K562 (cell line): ENCODE data around the gene USHBP1. TPM values are rescaled to one million over a fixed set of nuclear protein-coding genes. Genes with fewer than 3 reads are reported as not detected.
A peak's percentile ranks its signal among the peaks of the same experiment; 100 is the strongest.

Experiments
- BRCA1 ChIP-seq, 2 experiments: fragments of 450-650 bp in 1 of 2; sonication (generic) in 1 of 2; formaldehyde crosslinking in 1 of 2; IDR thresholded peaks; 2 replicates each; pipeline versions ENCODE4 v1.5.0 to v1.6.1; 2017 to 2020; ENCODE audit warnings: mild to moderate bottlenecking in 1 of 2, missing genetic modification reagents in 1 of 2
- DNMT1 ChIP-seq: fragments of 450-650 bp; IDR thresholded peaks from 2 replicates; pipeline ENCODE4 v1.6.1; 2016; ENCODE audit warnings: antibody characterized with exemption, mild to moderate bottlenecking
- GABPA ChIP-seq: fragments of 200-800 bp; sonication (Bioruptor generic); conservative IDR thresholded peaks from 2 replicates; pipeline ENCODE4 v1.6.1; 2016; ENCODE audit warnings: low read depth, missing genetic modification characterization, missing compliant biosample characterization
- HSF4 ChIP-seq: fragments of 250-450 bp; sonication (Bioruptor Pico); IDR thresholded peaks from 2 replicates; pipeline ENCODE4 v2.1.2; 2022; ENCODE audit warnings: mild to moderate bottlenecking, moderate library complexity, borderline replicate concordance
- POLR2A ChIP-seq: fragments of 450-650 bp; conservative IDR thresholded peaks from 2 replicates; pipeline ENCODE4 v1.6.1; 2016
- RBBP5 ChIP-seq: fragments of 200-600 bp; sonication (generic); IDR thresholded peaks from 2 replicates; pipeline ENCODE4 v1.6.1; 2012; ENCODE audit warnings: borderline replicate concordance, mild to moderate bottlenecking, low read length, control low read depth, inconsistent platforms; ENCODE audit not compliant: insufficient read depth, poor library complexity, severe bottlenecking
- RBFOX2 ChIP-seq: fragments of 200-400 bp; formaldehyde crosslinking; IDR thresholded peaks from 2 replicates; pipeline ENCODE4 v1.6.1; 2017; ENCODE audit warnings: low read depth, mild to moderate bottlenecking, low read length, moderate library complexity
- YY1 ChIP-seq, 3 experiments: IDR thresholded peaks; 2 replicates each; pipeline ENCODE4 v1.6.1; 2011; ENCODE audit warnings: low read length in 2 of 3, mild to moderate bottlenecking in 2 of 3, moderate library complexity in 2 of 3, borderline replicate concordance in 1 of 3, control low read depth in 1 of 3, low read depth in 1 of 3; ENCODE audit not compliant: insufficient read depth in 3 of 3, insufficient replicate concordance in 2 of 3, control insufficient read depth in 1 of 3, insufficient read length in 1 of 3; ENCODE audit errors: extremely low read depth in 1 of 3
- polyA plus RNA-seq, 8 experiments: library from polyadenylated mRNA; depleted of rRNA in 4 of 8; stranded (reverse) in 5 of 8; unstranded in 3 of 8; fragments of >200 nt; fragmentation: Nextera tagmentation in 2 of 8; fragmentation: Illumina TruSeq in 1 of 8; extraction: Ambion mirVana in 2 of 8; extraction: Trizol in 1 of 8; gene quantifications; 2 replicates each; pipeline versions ENCODE4 v1.2.1 to v1.2.3, GENCODE V29; 2011 to 2014; ENCODE audit warnings: inconsistent platforms in 1 of 8, missing spikeins in 1 of 8
- total RNA-seq, 7 experiments: library from RNA; depleted of rRNA in 6 of 7; stranded (reverse); fragments of >200 nt in 6 of 7; fragmentation: Illumina TruSeq in 2 of 7; extraction: Trizol in 2 of 7; gene quantifications; 2 replicates each; pipeline versions ENCODE4 v1.2.1 to v1.2.3, GENCODE V29; 2011 to 2021; ENCODE audit warnings: low replicate concordance in 1 of 7
- TF ChIP-seq, protein P1 (sequence below), 2 experiments: fragments of 450-650 bp in 1 of 2; sonication (generic) in 1 of 2; formaldehyde crosslinking in 1 of 2; IDR thresholded peaks; 2 replicates each; pipeline versions ENCODE4 v1.7.1 to v1.9.0; 2016 to 2022; ENCODE audit warnings: inconsistent platforms in 1 of 2, mild to moderate bottlenecking in 1 of 2, missing genetic modification reagents in 1 of 2
- TF ChIP-seq, protein P2 (sequence below): sonication (generic); formaldehyde crosslinking; IDR thresholded peaks from 2 replicates; pipeline ENCODE4 v1.8.1; 2023; ENCODE audit warnings: mild to moderate bottlenecking, missing genetic modification reagents

USHBP1 gene
- total and polyA plus RNA-seq, 9 of the 15 experiments (the other 6 are each of a cell fraction or from before 2014, with no cell fraction given): 0.03 to 0.10 (median 0.05) TPM; not detected in 5

DNA sequence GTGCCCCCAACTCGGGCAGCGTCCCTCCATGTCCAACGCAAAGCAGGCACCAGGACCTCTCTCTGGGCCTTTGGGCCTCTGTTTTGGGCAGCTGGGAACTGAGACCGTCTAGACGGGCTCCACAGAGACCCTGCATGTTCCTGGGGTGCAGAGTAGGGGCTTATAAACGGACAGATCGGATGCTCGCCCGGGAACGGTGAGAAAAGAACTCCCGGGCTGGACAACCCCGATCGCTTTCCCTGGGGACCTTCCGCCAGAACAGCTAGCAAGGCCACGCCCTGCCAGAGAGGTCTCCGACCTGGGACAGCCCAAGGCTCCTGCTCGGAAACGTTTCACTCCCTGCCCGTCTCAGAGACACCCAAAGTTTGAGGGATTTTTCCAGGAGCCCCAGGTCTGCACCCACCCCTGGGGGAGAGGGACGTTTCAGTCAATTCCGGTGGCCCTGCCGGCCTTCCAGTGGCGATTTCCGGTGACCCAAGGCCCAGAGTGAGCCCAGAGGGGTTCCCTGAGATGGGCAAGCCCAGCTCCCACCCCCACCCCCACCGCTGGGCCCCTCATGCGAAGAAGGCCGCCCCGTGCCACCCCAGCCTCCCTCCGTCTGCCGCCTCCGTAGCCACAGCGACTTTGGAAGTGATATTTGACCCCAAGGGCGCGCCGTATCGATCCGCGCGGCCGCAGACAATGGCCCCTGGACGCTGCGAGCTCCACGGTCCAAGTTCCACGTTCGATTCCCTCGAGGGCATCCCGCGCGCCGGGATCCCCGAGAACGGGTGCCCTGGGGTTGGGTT lies 20.5 kb downstream of the USHBP1 start (continued):
- TF ChIP-seq, protein P1, sequence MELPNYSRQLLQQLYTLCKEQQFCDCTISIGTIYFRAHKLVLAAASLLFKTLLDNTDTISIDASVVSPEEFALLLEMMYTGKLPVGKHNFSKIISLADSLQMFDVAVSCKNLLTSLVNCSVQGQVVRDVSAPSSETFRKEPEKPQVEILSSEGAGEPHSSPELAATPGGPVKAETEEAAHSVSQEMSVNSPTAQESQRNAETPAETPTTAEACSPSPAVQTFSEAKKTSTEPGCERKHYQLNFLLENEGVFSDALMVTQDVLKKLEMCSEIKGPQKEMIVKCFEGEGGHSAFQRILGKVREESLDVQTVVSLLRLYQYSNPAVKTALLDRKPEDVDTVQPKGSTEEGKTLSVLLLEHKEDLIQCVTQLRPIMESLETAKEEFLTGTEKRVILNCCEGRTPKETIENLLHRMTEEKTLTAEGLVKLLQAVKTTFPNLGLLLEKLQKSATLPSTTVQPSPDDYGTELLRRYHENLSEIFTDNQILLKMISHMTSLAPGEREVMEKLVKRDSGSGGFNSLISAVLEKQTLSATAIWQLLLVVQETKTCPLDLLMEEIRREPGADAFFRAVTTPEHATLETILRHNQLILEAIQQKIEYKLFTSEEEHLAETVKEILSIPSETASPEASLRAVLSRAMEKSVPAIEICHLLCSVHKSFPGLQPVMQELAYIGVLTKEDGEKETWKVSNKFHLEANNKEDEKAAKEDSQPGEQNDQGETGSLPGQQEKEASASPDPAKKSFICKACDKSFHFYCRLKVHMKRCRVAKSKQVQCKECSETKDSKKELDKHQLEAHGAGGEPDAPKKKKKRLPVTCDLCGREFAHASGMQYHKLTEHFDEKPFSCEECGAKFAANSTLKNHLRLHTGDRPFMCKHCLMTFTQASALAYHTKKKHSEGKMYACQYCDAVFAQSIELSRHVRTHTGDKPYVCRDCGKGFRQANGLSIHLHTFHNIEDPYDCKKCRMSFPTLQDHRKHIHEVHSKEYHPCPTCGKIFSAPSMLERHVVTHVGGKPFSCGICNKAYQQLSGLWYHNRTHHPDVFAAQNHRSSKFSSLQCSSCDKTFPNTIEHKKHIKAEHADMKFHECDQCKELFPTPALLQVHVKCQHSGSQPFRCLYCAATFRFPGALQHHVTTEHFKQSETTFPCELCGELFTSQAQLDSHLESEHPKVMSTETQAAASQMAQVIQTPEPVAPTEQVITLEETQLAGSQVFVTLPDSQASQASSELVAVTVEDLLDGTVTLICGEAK (IDR thresholded peaks at IDR 0.05): peak; percentile 75
- TF ChIP-seq, protein P1 (CRISPR knock-in tag; IDR thresholded peaks at IDR 0.05): no peak
- TF ChIP-seq POLR2A: 0 out of 2 replicates have a peak, but pooled peaks have one; percentile 33
- no peak for TF ChIP-seq DNMT1
- no peak for TF ChIP-seq BRCA1 (IDR thresholded peaks at IDR 0.05)
- 0 out of 2 replicates have a peak, but pooled peaks have one; percentile 85 for TF ChIP-seq BRCA1 (CRISPR knock-in tag; IDR thresholded peaks at IDR 0.05)
- TF ChIP-seq, protein P2, sequence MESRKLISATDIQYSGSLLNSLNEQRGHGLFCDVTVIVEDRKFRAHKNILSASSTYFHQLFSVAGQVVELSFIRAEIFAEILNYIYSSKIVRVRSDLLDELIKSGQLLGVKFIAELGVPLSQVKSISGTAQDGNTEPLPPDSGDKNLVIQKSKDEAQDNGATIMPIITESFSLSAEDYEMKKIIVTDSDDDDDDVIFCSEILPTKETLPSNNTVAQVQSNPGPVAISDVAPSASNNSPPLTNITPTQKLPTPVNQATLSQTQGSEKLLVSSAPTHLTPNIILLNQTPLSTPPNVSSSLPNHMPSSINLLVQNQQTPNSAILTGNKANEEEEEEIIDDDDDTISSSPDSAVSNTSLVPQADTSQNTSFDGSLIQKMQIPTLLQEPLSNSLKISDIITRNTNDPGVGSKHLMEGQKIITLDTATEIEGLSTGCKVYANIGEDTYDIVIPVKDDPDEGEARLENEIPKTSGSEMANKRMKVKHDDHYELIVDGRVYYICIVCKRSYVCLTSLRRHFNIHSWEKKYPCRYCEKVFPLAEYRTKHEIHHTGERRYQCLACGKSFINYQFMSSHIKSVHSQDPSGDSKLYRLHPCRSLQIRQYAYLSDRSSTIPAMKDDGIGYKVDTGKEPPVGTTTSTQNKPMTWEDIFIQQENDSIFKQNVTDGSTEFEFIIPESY (CRISPR knock-in tag): no peak
- no peak for TF ChIP-seq HSF4 (CRISPR knock-in tag)
- TF ChIP-seq YY1 (IDR thresholded peaks at IDR 0.05; ENCODE audit: borderline replicate concordance in 1 of 3, control insufficient read depth in 1 of 3, extremely low read depth in 1 of 3, insufficient read depth in 3 of 3, insufficient read length in 1 of 3, insufficient replicate concordance in 2 of 3, low read depth in 1 of 3, low read length in 2 of 3): peak in 1 of 3 experiments; percentile 46
- TF ChIP-seq RBFOX2: peak; percentile 69
- peak; percentile 81 for TF ChIP-seq GABPA
- TF ChIP-seq RBBP5: peak; percentile 5
